GM12878 (cell line): Measurements from ENCODE around the gene CWF19L2. TPM values are rescaled to one million over a fixed set of nuclear protein-coding genes. Genes with fewer than 3 reads are reported as not detected.

Experiments used
- ATF7 ChIP-seq: fragments of 450-650 bp; IDR thresholded peaks from 2 replicates; pipeline ENCODE4 v1.6.1; 2016; ENCODE audit warnings: low read depth, mild to moderate bottlenecking
- BCL3 ChIP-seq: IDR thresholded peaks from 2 replicates; pipeline ENCODE4 v1.6.1; 2011; ENCODE audit warnings: borderline replicate concordance, low read depth, mild to moderate bottlenecking, moderate library complexity, low read length; ENCODE audit not compliant: insufficient read depth, poor library complexity, severe bottlenecking
- BMI1 ChIP-seq: fragments of 450-650 bp; IDR thresholded peaks from 2 replicates; pipeline ENCODE4 v1.6.1; 2016; ENCODE audit warnings: mild to moderate bottlenecking, moderate library complexity, borderline replicate concordance
- EED ChIP-seq: sonication (generic); IDR thresholded peaks from 2 replicates; pipeline ENCODE4 v1.6.1; 2016; ENCODE audit warnings: antibody characterized with exemption, low read depth
- GABPA ChIP-seq: IDR thresholded peaks from 2 replicates; pipeline ENCODE4 v1.6.1; 2014; ENCODE audit warnings: antibody characterized with exemption, low read depth, mild to moderate bottlenecking, inconsistent platforms
- HSF1 ChIP-seq: fragments of 150-350 bp; IDR thresholded peaks from 2 replicates; pipeline ENCODE4 v1.6.1; 2014; ENCODE audit warnings: mild to moderate bottlenecking, low read depth, low read length
- LARP7 ChIP-seq: fragments of 450-650 bp; IDR thresholded peaks from 2 replicates; pipeline ENCODE4 v1.6.1; 2017; ENCODE audit warnings: mild to moderate bottlenecking
- MEF2A ChIP-seq: IDR thresholded peaks from 2 replicates; pipeline ENCODE4 v1.6.1; 2011; ENCODE audit warnings: low read depth, mild to moderate bottlenecking, low read length, moderate library complexity; ENCODE audit not compliant: insufficient read depth
- MLLT1 ChIP-seq: fragments of 450-650 bp; IDR thresholded peaks from 2 replicates; pipeline ENCODE4 v1.6.1; 2016; ENCODE audit warnings: mild to moderate bottlenecking
- MTA2 ChIP-seq: fragments of 450-650 bp; IDR thresholded peaks from 2 replicates; pipeline ENCODE4 v1.6.1; 2016; ENCODE audit warnings: low read depth, mild to moderate bottlenecking, moderate library complexity
- NFYA ChIP-seq: IDR thresholded peaks from 2 replicates; pipeline ENCODE4 v1.6.1; 2011; ENCODE audit warnings: low read depth, mild to moderate bottlenecking, low read length, improper control_type of control experiment, borderline replicate concordance
- POLR2AphosphoS5 ChIP-seq: IDR thresholded peaks from 2 replicates; pipeline ENCODE4 v1.6.1; 2011; ENCODE audit warnings: mild to moderate bottlenecking, low read length, inconsistent platforms
- RELA ChIP-seq: fragments of 450-650 bp; IDR thresholded peaks from 2 replicates; pipeline ENCODE4 v1.8.0; 2014; ENCODE audit warnings: borderline replicate concordance; ENCODE audit not compliant: partially characterized antibody
- SKIL ChIP-seq: fragments of 450-650 bp; IDR thresholded peaks from 2 replicates; pipeline ENCODE4 v1.6.1; 2017; ENCODE audit warnings: mild to moderate bottlenecking, low read depth, inconsistent platforms; ENCODE audit not compliant: poor library complexity, severe bottlenecking
- SPI1 ChIP-seq: IDR thresholded peaks from 2 replicates; pipeline ENCODE4 v1.6.1; 2011; ENCODE audit warnings: low read depth, mild to moderate bottlenecking, low read length, moderate library complexity, borderline replicate concordance; ENCODE audit not compliant: insufficient read depth
- SREBF2 ChIP-seq: IDR thresholded peaks from 2 replicates; pipeline ENCODE4 v1.6.1; 2012; ENCODE audit warnings: mild to moderate bottlenecking, low read length
- SUZ12 ChIP-seq: fragments of 200-600 bp; sonication (generic); IDR thresholded peaks from one replicate; pipeline ENCODE4 v1.6.1; 2018; ENCODE audit warnings: antibody characterized with exemption, mild to moderate bottlenecking; ENCODE audit not compliant: unreplicated experiment
- TBL1XR1 ChIP-seq: IDR thresholded peaks from 2 replicates; pipeline ENCODE4 v1.6.1; 2012; ENCODE audit warnings: low read depth, low read length, improper control_type of control experiment
- YBX1 ChIP-seq: fragments of 450-650 bp; IDR thresholded peaks from 2 replicates; pipeline ENCODE4 v1.6.1; 2016; ENCODE audit warnings: antibody characterized with exemption
- polyA plus RNA-seq, 11 experiments: library from polyadenylated mRNA; depleted of rRNA in 4 of 11; unstranded in 6 of 11; stranded (reverse) in 5 of 11; fragments of >200 nt; fragmentation: Nextera tagmentation in 4 of 11; fragmentation: Illumina TruSeq in 1 of 11; extraction: Ambion mirVana in 4 of 11; extraction: Trizol in 1 of 11; gene quantifications; 1 replicate in 1 of 11; 2 replicates in 10 of 11; pipeline versions ENCODE4 v1.2.1 to v1.2.3, GENCODE V29; 2011 to 2016; ENCODE audit warnings: inconsistent platforms in 2 of 11, missing spikeins in 2 of 11, low read depth in 1 of 11
- total RNA-seq, 4 experiments: library from RNA; depleted of rRNA in 3 of 4; stranded (reverse); fragments of >200 nt in 3 of 4; fragmentation: Illumina TruSeq in 1 of 4; extraction: Trizol in 1 of 4; gene quantifications; 2 replicates each; pipeline versions ENCODE4 v1.2.1 to v1.2.3, GENCODE V29; 2013 to 2021

The CWF19L2 gene
- total and polyA plus RNA-seq, 10 of the 15 experiments (the other 5 are each of a cell fraction or from before 2014, with no cell fraction given) = 4.5 to 18.8 (median 7.2) TPM

- TF ChIP-seq HSF1 (peak; percentile 78), SREBF2 (no peak), RELA (no peak), SPI1 (no peak), MTA2 (0 out of 2 replicates have a peak, but pooled peaks have one; percentile 32), NFYA (no peak), SKIL (no peak), LARP7 (no peak; the same call in 1 of the 2 replicates), EED (no peak), BCL3 (no peak), BMI1 (no peak), MLLT1 (peak; percentile 3; the same call in 1 of the 2 replicates), MEF2A (no peak), ATF7 (peak; percentile 51), TBL1XR1 (no peak), GABPA (peak; percentile 70), YBX1 (no peak), POLR2AphosphoS5 (peak; percentile 94), SUZ12 (no peak)
These were observed at the start of gene CWF19L2 (continued) for GRCh38 chr11:107457558-107458271.
